Measurements from ENCODE around the gene SLC38A5.

DNA sequence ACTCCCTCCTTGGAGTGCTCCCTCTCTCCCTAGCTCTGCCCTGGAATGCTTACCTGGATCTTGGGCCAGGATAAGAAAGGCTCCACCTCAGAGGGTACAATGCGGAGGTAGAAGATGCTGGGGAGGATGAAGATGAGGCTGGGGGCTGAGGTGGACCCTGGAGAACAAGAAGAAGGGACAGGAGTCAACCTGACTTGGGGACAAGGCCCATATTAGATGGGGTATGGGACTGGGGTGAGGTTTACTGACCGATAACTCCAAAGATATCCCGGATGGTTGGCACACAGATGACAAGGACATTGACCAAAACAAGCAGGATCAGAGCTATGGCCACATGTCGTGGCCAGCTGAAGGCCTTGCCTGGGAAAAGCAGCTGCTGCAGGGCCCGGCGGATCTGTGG is 10.6 kb downstream of the SLC38A5 start:
- TF ChIP-seq POLR2A (IDR thresholded peaks at IDR 0.05) (no peak), POLR2AphosphoS5 (IDR thresholded peaks at IDR 0.05) (no peak)
- TF ChIP-seq, protein P1, sequence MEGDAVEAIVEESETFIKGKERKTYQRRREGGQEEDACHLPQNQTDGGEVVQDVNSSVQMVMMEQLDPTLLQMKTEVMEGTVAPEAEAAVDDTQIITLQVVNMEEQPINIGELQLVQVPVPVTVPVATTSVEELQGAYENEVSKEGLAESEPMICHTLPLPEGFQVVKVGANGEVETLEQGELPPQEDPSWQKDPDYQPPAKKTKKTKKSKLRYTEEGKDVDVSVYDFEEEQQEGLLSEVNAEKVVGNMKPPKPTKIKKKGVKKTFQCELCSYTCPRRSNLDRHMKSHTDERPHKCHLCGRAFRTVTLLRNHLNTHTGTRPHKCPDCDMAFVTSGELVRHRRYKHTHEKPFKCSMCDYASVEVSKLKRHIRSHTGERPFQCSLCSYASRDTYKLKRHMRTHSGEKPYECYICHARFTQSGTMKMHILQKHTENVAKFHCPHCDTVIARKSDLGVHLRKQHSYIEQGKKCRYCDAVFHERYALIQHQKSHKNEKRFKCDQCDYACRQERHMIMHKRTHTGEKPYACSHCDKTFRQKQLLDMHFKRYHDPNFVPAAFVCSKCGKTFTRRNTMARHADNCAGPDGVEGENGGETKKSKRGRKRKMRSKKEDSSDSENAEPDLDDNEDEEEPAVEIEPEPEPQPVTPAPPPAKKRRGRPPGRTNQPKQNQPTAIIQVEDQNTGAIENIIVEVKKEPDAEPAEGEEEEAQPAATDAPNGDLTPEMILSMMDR (IDR thresholded peaks at IDR 0.05): no peak
